HCT116 (cell line): ENCODE measurements around the gene CYP11A1. TPM values are rescaled to one million over a fixed set of nuclear protein-coding genes. Genes with fewer than 3 reads are reported as not detected.

Experiments used
- ATAC-seq: fragments of 200-7000 bp; cut with Tn5 transposase; 2 replicates; pipeline ENCODE4 v1.9.1; 2020; ENCODE audit warnings: mild to moderate bottlenecking, moderate library complexity
- BruUV-seq: library from RNA; stranded (reverse); fragments of 400-500 nt; replicated peaks from 2 replicates; lab custom pipeline; 2021; lab: Mats Ljungman, UMichigan
- CTCF ChIA-PET: fragments of 300-600 bp; sonication (Branson Sonifier 250); formaldehyde crosslinking; loops from one replicate; lab custom pipeline; 2021; ENCODE audit warnings: antibody characterized with exemption; lab: Charles Lee
- POLR2A ChIA-PET: fragments of 300-600, 350-600 bp; sonication (Branson Sonifier 250); formaldehyde crosslinking; loops from one replicate; lab custom pipeline; 2021; ENCODE audit warnings: antibody characterized with exemption; lab: Charles Lee
- RAD21 ChIA-PET, 2 experiments: fragments of 300-600 bp; sonication (Branson Sonifier 250); formaldehyde crosslinking; loops; one replicate each; lab custom pipeline; 2023; ENCODE audit warnings: low total read pairs in 2 of 2; ENCODE audit not compliant: uncharacterized antibody in 2 of 2, unreplicated experiment in 2 of 2, low non-redundant PET in 1 of 2; lab: Charles Lee
- DNase-seq: peaks from one replicate; pipeline ENCODE4 v3.0.0-alpha.2; 2010; ENCODE audit warnings: low read depth, low spot score
- H2AFZ ChIP-seq: fragments of 200-600 bp; shearing (Covaris generic), sonication (generic); 2 replicates; pipeline ENCODE4 v1.6.1; 2017; ENCODE audit warnings: low read depth, mixed run types, mixed read lengths, antibody characterized with exemption, low read length; ENCODE audit not compliant: poor library complexity, severe bottlenecking
- H3K27ac ChIP-seq: 2 replicates; pipeline ENCODE4 v1.5.1; 2012; ENCODE audit warnings: low read depth, low read length
- H3K27me3 ChIP-seq: fragments of 200-600 bp; sonication (generic); 2 replicates; pipeline ENCODE4 v1.6.1; 2016; ENCODE audit warnings: mixed run types, low read length, mixed read lengths; ENCODE audit not compliant: insufficient read depth
- H3K36me3 ChIP-seq, 2 experiments: fragments of 200-500 bp in 1 of 2; fragments of 200-600 bp in 1 of 2; sonication (Bioruptor generic) in 1 of 2; sonication (generic) in 1 of 2; 2 replicates each; pipeline versions ENCODE4 v1.5.1 to v1.6.1; 2014 to 2016; ENCODE audit warnings: low read length in 2 of 2, inconsistent platforms in 1 of 2, mixed read lengths in 1 of 2, mixed run types in 1 of 2; ENCODE audit not compliant: insufficient read depth in 2 of 2, control insufficient read depth in 1 of 2
- H3K4me1 ChIP-seq, 2 experiments: fragments of 200-600 bp in 1 of 2; sonication (generic) in 1 of 2; 2 replicates each; pipeline versions ENCODE4 v1.5.1 to v1.6.1; 2012 to 2017; ENCODE audit warnings: low read length in 2 of 2, inconsistent platforms in 1 of 2, mild to moderate bottlenecking in 1 of 2, mixed read lengths in 1 of 2, mixed run types in 1 of 2, moderate library complexity in 1 of 2; ENCODE audit not compliant: insufficient read depth in 2 of 2, control insufficient read depth in 1 of 2
- H3K4me2 ChIP-seq: fragments of 200-600 bp; sonication (generic); 2 replicates; pipeline ENCODE4 v1.6.1; 2017; ENCODE audit warnings: mixed run types, low read length, mixed read lengths
- H3K4me3 ChIP-seq, 2 experiments: fragments of 200-600 bp in 1 of 2; sonication (generic) in 1 of 2; replicated peaks in 1 of 2; 2 replicates each; pipeline ENCODE4 v1.5.1; 2011 to 2016; ENCODE audit warnings: low read length in 2 of 2, control low read depth in 1 of 2, low read depth in 1 of 2, mild to moderate bottlenecking in 1 of 2, mixed read lengths in 1 of 2, mixed run types in 1 of 2
- H3K79me2 ChIP-seq: fragments of 200-600 bp; sonication (generic); 2 replicates; pipeline ENCODE4 v1.6.1; 2017; ENCODE audit warnings: mild to moderate bottlenecking, mixed run types, low read length, moderate library complexity, mixed read lengths; ENCODE audit not compliant: insufficient read depth
- H3K9ac ChIP-seq: fragments of 200-600 bp; sonication (generic); 2 replicates; pipeline ENCODE4 v1.6.1; 2016; ENCODE audit warnings: low read length, mixed read lengths
- H3K9me2 ChIP-seq: fragments of 200-600 bp; sonication (generic), shearing (Covaris generic); 2 replicates; pipeline ENCODE4 v1.6.1; 2017; ENCODE audit warnings: mixed run types, mild to moderate bottlenecking, moderate library complexity; ENCODE audit not compliant: insufficient read depth
- H3K9me3 ChIP-seq, 2 experiments: fragments of 200-500 bp in 1 of 2; fragments of 200-600 bp in 1 of 2; sonication (Bioruptor generic) in 1 of 2; sonication (generic) in 1 of 2; 2 replicates each; pipeline ENCODE4 v1.6.1; 2014 to 2017; ENCODE audit warnings: low read length in 2 of 2, mixed read lengths in 2 of 2, inconsistent platforms in 1 of 2, low read depth in 1 of 2, mild to moderate bottlenecking in 1 of 2, mixed run types in 1 of 2, moderate library complexity in 1 of 2; ENCODE audit not compliant: control insufficient read depth in 1 of 2, insufficient read depth in 1 of 2
- H4K20me1 ChIP-seq: fragments of 200-600 bp; sonication (generic), shearing (Covaris generic); 2 replicates; pipeline ENCODE4 v1.6.1; 2017; ENCODE audit warnings: mixed run types, mild to moderate bottlenecking, moderate library complexity; ENCODE audit not compliant: insufficient read depth
- CBX3 ChIP-seq: IDR thresholded peaks from 2 replicates; pipeline ENCODE4 v1.6.1; 2012; ENCODE audit warnings: low read depth
- ELF1 ChIP-seq: IDR thresholded peaks from 2 replicates; pipeline ENCODE4 v1.6.1; 2012; ENCODE audit warnings: low read depth, borderline replicate concordance
- EZH2phosphoT487 ChIP-seq: fragments of 200-600 bp; IDR thresholded peaks from 2 replicates; pipeline ENCODE4 v1.6.1; 2018; ENCODE audit warnings: antibody characterized with exemption, borderline replicate concordance
- RAD21 ChIP-seq: IDR thresholded peaks from 2 replicates; pipeline ENCODE4 v1.6.1; 2012; ENCODE audit warnings: low read depth, mild to moderate bottlenecking
- REST ChIP-seq: IDR thresholded peaks from 2 replicates; pipeline ENCODE4 v1.6.1; 2012; ENCODE audit warnings: low read depth
- SP1 ChIP-seq: IDR thresholded peaks from 2 replicates; pipeline ENCODE4 v1.6.1; 2012; ENCODE audit warnings: low read depth
- YY1 ChIP-seq: IDR thresholded peaks from 2 replicates; pipeline ENCODE4 v1.6.1; 2011; ENCODE audit warnings: low read length, low read depth, moderate library complexity, mild to moderate bottlenecking; ENCODE audit not compliant: insufficient replicate concordance; ENCODE audit errors: extremely low read depth
- ZBTB33 ChIP-seq: IDR thresholded peaks from 2 replicates; pipeline ENCODE4 v1.6.1; 2011; ENCODE audit warnings: mild to moderate bottlenecking, low read length, moderate library complexity; ENCODE audit not compliant: insufficient replicate concordance; ENCODE audit errors: extremely low read depth
- ZNF274 ChIP-seq: fragments of 200-500 bp; sonication (Bioruptor generic); IDR thresholded peaks from 2 replicates; pipeline ENCODE4 v1.6.1; 2014; ENCODE audit warnings: mild to moderate bottlenecking, low read depth, low read length, inconsistent platforms
- intact Hi-C: fragments of 100-400 bp; cut with micrococcal nuclease; formaldehyde crosslinking; loops from 2 replicates; pipeline ENCODE4 v1.10.0; 2022
- total RNA-seq: library from RNA; stranded (reverse); gene quantifications from one replicate; pipeline ENCODE4 v1.2.1, GENCODE V29; 2021; ENCODE audit not compliant: unreplicated experiment

The CYP11A1 gene
- total RNA-seq, 1 experiment from 2014 or later, result 0.57 TPM

GRCh38 chr15:74410502-74410901 is 43.1 kb upstream of the CYP11A1 start:
- no peak overlapping the region for H2AFZ ChIP-seq
- peaks cover 0 to 29% of the 10 kb centered on the region in 2 experiments; a peak in 2 of 4 replicates for H3K36me3 ChIP-seq
- ChIA-PET CTCF (no interaction called here), RAD21 (no interaction called here), POLR2A (no interaction called here)
- no peak overlapping the region for H3K27ac ChIP-seq
- intact Hi-C loops, result no loop called here
- DNase-seq, result no peak
- H3K4me3 ChIP-seq, result no peak overlapping the region
- H3K9ac ChIP-seq, result no peak overlapping the region
- H4K20me1 ChIP-seq, result no peaks in the 10 kb centered on the region
- no peak overlapping the region for H3K4me2 ChIP-seq
- no peaks in the 10 kb centered on the region for H3K27me3 ChIP-seq
- no peaks in the 10 kb centered on the region for H3K9me2 ChIP-seq
- no peak for ATAC-seq
- H3K4me1 ChIP-seq, result peaks cover 18 to 40% of the 10 kb centered on the region in 2 experiments
- H3K9me3 ChIP-seq, result no peaks in the 10 kb centered on the region
- no peaks in the 10 kb centered on the region for H3K79me2 ChIP-seq
- TF ChIP-seq EZH2phosphoT487 (no peak), ELF1 (no peak), SP1 (no peak), REST (no peak), ZBTB33 (no peak), RAD21 (no peak), YY1 (no peak), ZNF274 (no peak), CBX3 (no peak)
- BruUV-seq, result no TSS peak
